GM23248 (cell line): ENCODE results near the gene SMCHD1. TPM values are rescaled to one million over a fixed set of nuclear protein-coding genes. Genes with fewer than 3 reads are reported as not detected.

ENCODE experiments used
- DNase-seq: peaks from one replicate; pipeline ENCODE4 v3.0.0-alpha.2; 2015
- H2AFZ ChIP-seq: fragments of 200-600 bp; sonication (generic); 2 replicates; pipeline ENCODE4 v1.6.1; 2016; ENCODE audit warnings: antibody characterized with exemption
- H3F3A ChIP-seq: fragments of 200-600 bp; sonication (generic); 2 replicates; pipeline ENCODE4 v1.6.1; 2016; ENCODE audit warnings: mild to moderate bottlenecking, antibody characterized with exemption, mixed run types; ENCODE audit not compliant: insufficient read depth
- H3K27ac ChIP-seq: fragments of 200-600 bp; sonication (generic); 2 replicates; pipeline ENCODE4 v1.5.1; 2016; ENCODE audit warnings: mild to moderate bottlenecking
- H3K27me3 ChIP-seq: fragments of 200-600 bp; sonication (generic); replicated peaks from 2 replicates; pipeline ENCODE4 v1.6.1; 2016; ENCODE audit warnings: mild to moderate bottlenecking; ENCODE audit not compliant: insufficient read depth
- H3K36me3 ChIP-seq: fragments of 200-600 bp; sonication (generic); 2 replicates; pipeline ENCODE4 v1.6.1; 2016; ENCODE audit warnings: low read depth, mild to moderate bottlenecking
- H3K4me1 ChIP-seq: fragments of 200-600 bp; sonication (generic); 2 replicates; pipeline ENCODE4 v1.6.1; 2016; ENCODE audit warnings: mild to moderate bottlenecking; ENCODE audit not compliant: insufficient read depth
- H3K4me2 ChIP-seq: fragments of 200-600 bp; sonication (generic); one replicate; pipeline ENCODE4 v1.6.1; 2016; ENCODE audit warnings: mild to moderate bottlenecking; ENCODE audit not compliant: unreplicated experiment
- H3K4me3 ChIP-seq: fragments of 200-600 bp; sonication (generic); 2 replicates; pipeline ENCODE4 v1.5.1; 2016; ENCODE audit warnings: mild to moderate bottlenecking
- H3K79me2 ChIP-seq: fragments of 200-600 bp; sonication (generic); 2 replicates; pipeline ENCODE4 v1.6.1; 2016; ENCODE audit warnings: mild to moderate bottlenecking; ENCODE audit not compliant: insufficient read depth
- H3K9ac ChIP-seq: fragments of 200-600 bp; sonication (generic); 2 replicates; pipeline ENCODE4 v1.6.1; 2016; ENCODE audit warnings: mild to moderate bottlenecking
- H3K9me2 ChIP-seq: fragments of 200-600 bp; sonication (generic); 2 replicates; pipeline ENCODE4 v1.6.1; 2016; ENCODE audit warnings: mixed run types, mild to moderate bottlenecking, moderate library complexity; ENCODE audit not compliant: insufficient read depth
- H3K9me3 ChIP-seq: fragments of 200-600 bp; sonication (generic); one replicate; pipeline ENCODE4 v1.6.1; 2017; ENCODE audit warnings: low read depth
- H4K20me1 ChIP-seq: fragments of 200-600 bp; sonication (generic); 2 replicates; pipeline ENCODE4 v1.6.0; 2016; ENCODE audit not compliant: insufficient read depth
- EZH2 ChIP-seq: fragments of 200-600 bp; sonication (generic); IDR thresholded peaks from 2 replicates; pipeline ENCODE4 v1.6.1; 2018; ENCODE audit warnings: antibody characterized with exemption, mild to moderate bottlenecking; ENCODE audit not compliant: insufficient read depth, poor library complexity, severe bottlenecking
- EZH2phosphoT487 ChIP-seq: fragments of 200-600 bp; sonication (generic); IDR thresholded peaks from 2 replicates; pipeline ENCODE4 v1.6.1; 2018; ENCODE audit warnings: antibody characterized with exemption, moderate library complexity, mild to moderate bottlenecking, low read depth; ENCODE audit not compliant: insufficient read depth
- WGBS, 2 experiments: methylation state at CpG; one replicate each; pipeline ENCODE4 v1.1.6; 2015 to 2017; ENCODE audit warnings: low lambda C conversion rate in 2 of 2, low coverage in 1 of 2; ENCODE audit errors: missing lambda C conversion rate in 2 of 2; 5-methylcytosine and 5-hydroxymethylcytosine counted together
- in situ Hi-C: fragments of 300-500 bp; cut with MboI; formaldehyde crosslinking; loops from 2 replicates; pipeline ENCODE4 v1.15.0; 2020
- polyA plus RNA-seq: library from polyadenylated mRNA; unstranded; fragments of >200 nt; fragmentation: Nextera tagmentation; extraction: Ambion mirVana; gene quantifications from 2 replicates; pipeline ENCODE4 v1.2.1, GENCODE V29; 2016
- total RNA-seq: library from RNA; depleted of rRNA; stranded (reverse); fragments of >200 nt; shearing (Covaris generic); gene quantifications from 2 replicates; pipeline ENCODE4 v1.2.3, GENCODE V29; 2014

Gene SMCHD1
- total and polyA plus RNA-seq, 2 experiments from 2014 or later = 6.4 to 34.0 TPM

DNA sequence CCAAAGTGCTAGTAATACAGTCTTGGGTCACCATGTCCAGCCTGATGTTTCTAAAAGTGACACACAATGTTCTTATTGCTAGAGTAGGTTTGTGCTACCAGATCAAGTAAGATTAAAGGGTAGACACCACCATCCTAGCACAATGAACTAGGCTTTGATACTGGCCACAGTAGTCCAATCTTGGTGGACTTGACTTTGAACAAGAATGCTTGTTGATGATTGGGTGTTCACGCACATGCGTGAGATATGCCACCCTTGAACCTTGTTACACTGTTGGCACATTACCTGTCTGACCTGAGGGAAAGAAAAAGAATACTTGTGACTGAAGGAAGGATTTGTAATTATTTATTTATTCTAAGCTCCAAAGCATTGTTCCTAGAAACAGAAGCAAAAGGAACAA is 119.1 kb downstream of the SMCHD1 start:
- Histone ChIP-seq H3K4me1 (no peaks in the 10 kb centered on the region), H2AFZ (no peak overlapping the region), H4K20me1 (no peaks in the 10 kb centered on the region), H3K9me3 (no peaks in the 10 kb centered on the region), H3K27me3 (no peaks in the 10 kb centered on the region), H3K4me3 (no peak overlapping the region), H3F3A (no peaks in the 10 kb centered on the region), H3K4me2 (no peak overlapping the region), H3K9me2 (no peaks in the 10 kb centered on the region), H3K9ac (no peak overlapping the region), H3K27ac (no peak overlapping the region), H3K36me3 (peaks cover 59% of the 10 kb centered on the region), H3K79me2 (no peaks in the 10 kb centered on the region)
- WGBS, 2 experiments = 97% methylated on average over 2 of the region's 2 CpGs
- in situ Hi-C loops = no loop called here
- TF ChIP-seq EZH2phosphoT487 (no peak), EZH2 (no peak)
- DNase-seq = no peak

DNA sequence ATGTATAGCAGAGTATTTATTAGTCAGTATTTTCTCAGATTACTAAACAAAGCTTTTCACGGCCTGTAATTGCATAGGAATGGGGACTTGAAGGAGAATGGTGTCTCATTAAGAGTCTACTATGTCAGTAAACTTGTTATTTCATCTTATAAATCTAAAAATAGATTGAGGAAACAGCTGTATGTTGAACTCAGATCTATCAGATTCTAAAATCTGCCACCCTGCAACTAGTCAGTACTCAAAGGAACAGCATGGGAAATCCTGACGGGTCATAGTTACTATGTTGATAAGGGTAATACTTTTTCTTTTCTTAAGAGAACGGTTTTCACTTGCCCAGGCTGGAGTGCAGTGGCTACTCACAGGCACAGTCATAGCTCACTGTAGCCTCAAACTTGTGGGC is 121.1 kb downstream of the SMCHD1 start:
- Histone ChIP-seq H4K20me1 (no peaks in the 10 kb centered on the region), H3K9me2 (no peaks in the 10 kb centered on the region), H3K4me2 (no peak overlapping the region), H3K9ac (no peak overlapping the region), H3K79me2 (no peaks in the 10 kb centered on the region), H3K9me3 (no peaks in the 10 kb centered on the region), H2AFZ (no peak overlapping the region), H3K27me3 (no peaks in the 10 kb centered on the region), H3K4me1 (no peaks in the 10 kb centered on the region), H3K27ac (no peak overlapping the region), H3F3A (no peaks in the 10 kb centered on the region), H3K36me3 (peaks cover 55% of the 10 kb centered on the region), H3K4me3 (no peak overlapping the region)
- TF ChIP-seq EZH2 (no peak), EZH2phosphoT487 (no peak)
- in situ Hi-C loops = no loop called here
- no peak for DNase-seq
- WGBS, 2 experiments = 88 to 90% methylated on average over 3 of the region's 3 CpGs

DNA sequence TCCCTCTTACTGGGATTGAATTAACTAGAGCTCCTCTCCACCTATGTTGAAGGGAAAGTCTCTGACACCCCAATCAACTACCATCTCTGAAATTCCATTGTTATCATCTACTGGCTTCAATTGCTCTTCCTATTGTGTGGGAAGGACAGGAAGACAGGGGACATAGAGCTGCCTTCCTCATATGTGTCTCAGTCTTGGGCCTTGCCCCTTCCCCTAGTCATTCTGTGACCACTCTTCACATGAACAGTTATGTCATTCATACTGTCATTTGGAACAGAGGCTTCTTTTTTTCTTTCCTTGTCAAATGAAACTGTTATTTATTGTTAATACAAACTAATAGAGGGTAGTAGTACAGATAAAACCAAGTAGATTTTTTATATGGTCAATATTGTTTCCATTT is 121.7 kb downstream of the SMCHD1 start:
- no peak overlapping the region for H3K9ac ChIP-seq
- in situ Hi-C loops = no loop called here
- H3K36me3 ChIP-seq = peaks cover 49% of the 10 kb centered on the region
- H4K20me1 ChIP-seq = no peaks in the 10 kb centered on the region
- H3K9me2 ChIP-seq = no peaks in the 10 kb centered on the region
- TF ChIP-seq EZH2 = no peak
- no peak for TF ChIP-seq EZH2phosphoT487
- no peak overlapping the region for H2AFZ ChIP-seq
- no peaks in the 10 kb centered on the region for H3K4me1 ChIP-seq
- DNase-seq = no peak
- H3K27ac ChIP-seq = no peak overlapping the region
- H3F3A ChIP-seq = no peaks in the 10 kb centered on the region
- H3K27me3 ChIP-seq = no peaks in the 10 kb centered on the region
- no peaks in the 10 kb centered on the region for H3K9me3 ChIP-seq
- H3K4me2 ChIP-seq = no peak overlapping the region
- H3K79me2 ChIP-seq = no peaks in the 10 kb centered on the region
- H3K4me3 ChIP-seq = no peak overlapping the region

DNA sequence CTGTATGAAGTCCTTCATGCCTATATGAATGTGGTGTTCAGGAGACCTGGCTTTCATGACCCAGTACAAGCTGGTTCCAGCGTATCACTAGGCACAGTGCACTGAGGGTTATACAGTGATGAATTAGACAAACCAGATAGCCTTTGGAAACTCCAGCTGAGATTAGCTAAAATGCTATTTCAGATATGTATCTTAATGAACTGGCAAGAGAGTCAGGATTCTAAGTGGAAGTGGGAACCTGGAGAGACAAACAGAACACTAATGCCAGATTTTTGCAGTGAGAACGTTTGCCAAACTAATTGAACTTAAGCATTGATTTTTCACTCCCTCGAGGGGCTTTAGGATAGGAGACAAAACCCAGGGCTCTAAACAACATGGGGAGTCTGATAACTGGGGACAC is 125.2 kb downstream of the SMCHD1 start:
- Histone ChIP-seq H3K4me2 (no peak overlapping the region), H3K9me3 (no peaks in the 10 kb centered on the region), H3K36me3 (peaks cover 31% of the 10 kb centered on the region), H3K9ac (no peak overlapping the region), H4K20me1 (no peaks in the 10 kb centered on the region), H2AFZ (no peak overlapping the region), H3K27me3 (no peaks in the 10 kb centered on the region), H3K9me2 (no peaks in the 10 kb centered on the region), H3K4me3 (no peak overlapping the region), H3F3A (no peaks in the 10 kb centered on the region), H3K27ac (no peak overlapping the region), H3K79me2 (no peaks in the 10 kb centered on the region), H3K4me1 (no peaks in the 10 kb centered on the region)
- TF ChIP-seq EZH2 = no peak
- TF ChIP-seq EZH2phosphoT487 = no peak
- in situ Hi-C loops = no loop called here
- DNase-seq = no peak
- 66 to 70% methylated on average over 3 of the region's 3 CpGs for WGBS, 2 experiments

DNA sequence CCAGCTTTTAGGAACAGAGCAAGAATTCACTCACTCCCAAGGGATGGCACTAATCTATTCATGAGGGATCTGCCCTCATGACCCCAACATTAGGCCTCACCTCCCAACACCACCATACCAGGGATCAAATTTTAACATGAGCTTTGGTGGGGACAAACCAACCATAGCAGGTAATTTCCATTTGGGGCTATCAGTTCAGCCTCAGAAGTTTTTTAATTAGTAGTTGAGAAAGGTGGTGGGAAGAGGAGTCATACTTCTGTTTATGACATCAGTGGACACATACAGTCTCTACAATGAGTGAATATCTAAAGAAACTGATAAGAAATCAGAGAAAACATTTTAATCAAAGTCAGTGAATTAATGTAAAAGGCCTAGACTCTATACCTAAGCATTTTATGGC is 131.7 kb downstream of the SMCHD1 start:
- Histone ChIP-seq H3K36me3 (peaks cover 20% of the 10 kb centered on the region), H3K9me3 (no peaks in the 10 kb centered on the region), H2AFZ (no peak overlapping the region), H3K9ac (no peak overlapping the region), H3K27me3 (no peaks in the 10 kb centered on the region), H4K20me1 (no peaks in the 10 kb centered on the region), H3K4me1 (no peaks in the 10 kb centered on the region), H3F3A (no peaks in the 10 kb centered on the region), H3K79me2 (no peaks in the 10 kb centered on the region), H3K4me3 (no peak overlapping the region), H3K4me2 (no peak overlapping the region), H3K9me2 (no peaks in the 10 kb centered on the region), H3K27ac (no peak overlapping the region)
- DNase-seq = no peak
- TF ChIP-seq EZH2phosphoT487 (no peak), EZH2 (no peak)
- in situ Hi-C loops = no loop called here
